GM12878 (cell line): ENCODE results near the gene NBEA. TPM values are rescaled to one million over a fixed set of nuclear protein-coding genes. Genes with fewer than 3 reads are reported as not detected.

ENCODE experiments used
- ATAC-seq: fragments of 200-7000 bp; cut with Tn5 transposase; 3 replicates; pipeline ENCODE4 v1.9.1; 2020; ENCODE audit warnings: mild to moderate bottlenecking, moderate library complexity
- BruUV-seq: library from RNA; stranded (reverse); fragments of 400-500 nt; replicated peaks from 2 replicates; lab custom pipeline; 2021; lab: Mats Ljungman, UMichigan
- CTCF ChIA-PET: fragments of 300-600 bp; sonication (Branson Sonifier 250); formaldehyde crosslinking; extraction: SDS; loops from one replicate; lab custom pipeline; 2021; ENCODE audit warnings: inconsistent platforms; lab: Yijun Ruan, JAX
- POLR2A ChIA-PET: fragments of 350-600 bp; formaldehyde crosslinking; extraction: SDS; loops from one replicate; lab custom pipeline; 2021; ENCODE audit warnings: inconsistent platforms; lab: Charles Lee
- RAD21 ChIA-PET: fragments of 300-600 bp; sonication (Branson Sonifier 250); formaldehyde crosslinking; loops from one replicate; lab custom pipeline; 2023; ENCODE audit warnings: antibody characterized with exemption; ENCODE audit not compliant: unreplicated experiment; lab: Charles Lee
- SMC1A ChIA-PET: fragments of 300-600 bp; sonication (Branson Sonifier 250); formaldehyde crosslinking; loops from one replicate; lab custom pipeline; 2023; ENCODE audit not compliant: unreplicated experiment, uncharacterized antibody; lab: Charles Lee
- DNase-seq: peaks from one replicate; pipeline ENCODE4 v3.0.0-alpha.2; 2011; ENCODE audit warnings: low read depth, low spot score
- FAIRE-seq: peaks from 3 replicates; lab custom pipeline; 2011; peaks lifted over from hg19 to GRCh38; lab: Jason Lieb, UNC
- H2AFZ ChIP-seq: 2 replicates; pipeline ENCODE4 v1.6.0; 2011; ENCODE audit warnings: low read depth, low read length, control low read depth; ENCODE audit not compliant: control insufficient read depth
- H3K27ac ChIP-seq: 2 replicates; pipeline ENCODE4 v1.5.1; 2011; ENCODE audit warnings: control low read depth; ENCODE audit not compliant: control insufficient read depth, insufficient read depth
- H3K27me3 ChIP-seq, 2 experiments: replicated peaks in 1 of 2; 2 replicates each; pipeline versions ENCODE4 v1.6.0 to v1.6.1; 2011; ENCODE audit warnings: low read length in 1 of 2; ENCODE audit not compliant: control insufficient read depth in 2 of 2, insufficient read depth in 2 of 2
- H3K36me3 ChIP-seq, 2 experiments: 2 replicates each; pipeline ENCODE4 v1.5.1; 2011; ENCODE audit warnings: low read length in 1 of 2; ENCODE audit not compliant: control insufficient read depth in 2 of 2, insufficient read depth in 2 of 2
- H3K4me1 ChIP-seq: 2 replicates; pipeline ENCODE4 v1.6.1; 2011; ENCODE audit warnings: mild to moderate bottlenecking, low read length, moderate library complexity, mixed read lengths; ENCODE audit not compliant: control insufficient read depth, insufficient read depth
- H3K4me2 ChIP-seq: 2 replicates; pipeline ENCODE4 v1.6.0; 2011; ENCODE audit warnings: control low read depth; ENCODE audit not compliant: control insufficient read depth, insufficient read depth
- H3K4me3 ChIP-seq: fragments of 200-600 bp; sonication (generic); 2 replicates; pipeline ENCODE4 v1.5.1; 2016
- H3K79me2 ChIP-seq: 2 replicates; pipeline ENCODE4 v1.6.0; 2011; ENCODE audit warnings: low read length; ENCODE audit not compliant: control insufficient read depth, insufficient read depth
- H3K9ac ChIP-seq: 2 replicates; pipeline ENCODE4 v1.8.0; 2011; ENCODE audit warnings: low read length, control low read depth, mixed read lengths; ENCODE audit not compliant: control insufficient read depth, insufficient read depth
- H3K9me3 ChIP-seq: replicated peaks from 3 replicates; pipeline ENCODE4 v1.5.1; 2011; ENCODE audit warnings: mild to moderate bottlenecking, low read length; ENCODE audit not compliant: control insufficient read depth, insufficient read depth
- H4K20me1 ChIP-seq: 2 replicates; pipeline ENCODE4 v1.6.0; 2011; ENCODE audit not compliant: control insufficient read depth, insufficient read depth
- ATF7 ChIP-seq: fragments of 450-650 bp; IDR thresholded peaks from 2 replicates; pipeline ENCODE4 v1.6.1; 2016; ENCODE audit warnings: low read depth, mild to moderate bottlenecking
- CEBPB ChIP-seq, 2 experiments: fragments of 150-350 bp in 1 of 2; IDR thresholded peaks; 2 replicates each; pipeline ENCODE4 v1.6.1; 2012 to 2014; ENCODE audit warnings: low read depth in 2 of 2, low read length in 2 of 2, borderline replicate concordance in 1 of 2, inconsistent platforms in 1 of 2
- CHD2 ChIP-seq: IDR thresholded peaks from 2 replicates; pipeline ENCODE4 v1.6.1; 2011; ENCODE audit warnings: low read depth, low read length, improper control_type of control experiment, borderline replicate concordance
- CREM ChIP-seq: IDR thresholded peaks from 2 replicates; pipeline ENCODE4 v1.6.1; 2014; ENCODE audit warnings: antibody characterized with exemption, low read depth
- DPF2 ChIP-seq: fragments of 450-650 bp; IDR thresholded peaks from 2 replicates; pipeline ENCODE4 v1.6.1; 2017; ENCODE audit warnings: mild to moderate bottlenecking
- ESRRA ChIP-seq: IDR thresholded peaks from 2 replicates; pipeline ENCODE4 v1.6.1; 2012; ENCODE audit warnings: mild to moderate bottlenecking, low read length, improper control_type of control experiment
- FOS ChIP-seq: IDR thresholded peaks from 3 replicates; pipeline ENCODE4 v1.6.1; 2011; ENCODE audit warnings: borderline replicate concordance; ENCODE audit not compliant: insufficient read length; ENCODE audit errors: extremely low read depth
- FOXK2 ChIP-seq: fragments of 450-650 bp; IDR thresholded peaks from 2 replicates; pipeline ENCODE4 v1.6.1; 2017; ENCODE audit warnings: mild to moderate bottlenecking, moderate library complexity
- HDGF ChIP-seq: fragments of 450-650 bp; IDR thresholded peaks from 2 replicates; pipeline ENCODE4 v1.6.1; 2016; ENCODE audit warnings: antibody characterized with exemption
- IKZF2 ChIP-seq, 2 experiments: fragments of 450-650 bp; IDR thresholded peaks; 2 replicates each; pipeline ENCODE4 v1.6.1; 2017; ENCODE audit warnings: mild to moderate bottlenecking in 2 of 2, moderate library complexity in 2 of 2
- KDM1A ChIP-seq: fragments of 200-600 bp; sonication (generic); IDR thresholded peaks from 2 replicates; pipeline ENCODE4 v1.6.1; 2016; ENCODE audit warnings: borderline replicate concordance
- KLF5 ChIP-seq: fragments of 450-650 bp; IDR thresholded peaks from 2 replicates; pipeline ENCODE4 v1.6.1; 2014; ENCODE audit warnings: mild to moderate bottlenecking; ENCODE audit not compliant: partially characterized antibody
- NFYB ChIP-seq: IDR thresholded peaks from 2 replicates; pipeline ENCODE4 v1.6.1; 2011; ENCODE audit warnings: low read depth, mild to moderate bottlenecking, low read length, improper control_type of control experiment, moderate library complexity; ENCODE audit not compliant: insufficient read depth
- PAX5 ChIP-seq: IDR thresholded peaks from 2 replicates; pipeline ENCODE4 v1.6.1; 2011; ENCODE audit warnings: low read depth, low read length, borderline replicate concordance
- RUNX3 ChIP-seq: IDR thresholded peaks from 2 replicates; pipeline ENCODE4 v1.6.1; 2012; ENCODE audit warnings: low read length, inconsistent platforms
- SMAD1 ChIP-seq: fragments of 450-650 bp; IDR thresholded peaks from 2 replicates; pipeline ENCODE4 v1.6.1; 2018; ENCODE audit warnings: mild to moderate bottlenecking, low read depth; ENCODE audit not compliant: partially characterized antibody
- SMAD5 ChIP-seq: IDR thresholded peaks from 2 replicates; pipeline ENCODE4 v1.6.1; 2016; ENCODE audit warnings: antibody characterized with exemption, low read depth
- SREBF2 ChIP-seq: IDR thresholded peaks from 2 replicates; pipeline ENCODE4 v1.6.1; 2012; ENCODE audit warnings: mild to moderate bottlenecking, low read length
- YY1 ChIP-seq: IDR thresholded peaks from 2 replicates; pipeline ENCODE4 v1.6.1; 2011; ENCODE audit warnings: low read depth, mild to moderate bottlenecking, low read length
- ZNF274 ChIP-seq: IDR thresholded peaks from one replicate; pipeline ENCODE4 v1.8.0; 2011; ENCODE audit not compliant: insufficient read length, insufficient read depth
- WGBS: methylation state at CpG from one replicate; pipeline ENCODE4 v1.1.6; 2016; ENCODE audit warnings: low lambda C conversion rate; ENCODE audit not compliant: insufficient replicate concordance, insufficient coverage; ENCODE audit errors: missing lambda C conversion rate; 5-methylcytosine and 5-hydroxymethylcytosine counted together
- in situ Hi-C: fragments of 300-500 bp; cut with MboI; formaldehyde crosslinking; loops from 9 replicates; pipeline ENCODE4 v1.14.3; 2018; ENCODE audit warnings: mixed read lengths
- intact Hi-C: fragments of 100-400 bp; cut with micrococcal nuclease; formaldehyde crosslinking; loops from one replicate; pipeline ENCODE4 v1.14.2; 2022; ENCODE audit not compliant: unreplicated experiment
- polyA plus RNA-seq, 11 experiments: library from polyadenylated mRNA; depleted of rRNA in 4 of 11; unstranded in 6 of 11; stranded (reverse) in 5 of 11; fragments of >200 nt; fragmentation: Nextera tagmentation in 4 of 11; fragmentation: Illumina TruSeq in 1 of 11; extraction: Ambion mirVana in 4 of 11; extraction: Trizol in 1 of 11; gene quantifications; 1 replicate in 1 of 11; 2 replicates in 10 of 11; pipeline versions ENCODE4 v1.2.1 to v1.2.3, GENCODE V29; 2011 to 2016; ENCODE audit warnings: inconsistent platforms in 2 of 11, missing spikeins in 2 of 11, low read depth in 1 of 11
- total RNA-seq, 4 experiments: library from RNA; depleted of rRNA in 3 of 4; stranded (reverse); fragments of >200 nt in 3 of 4; fragmentation: Illumina TruSeq in 1 of 4; extraction: Trizol in 1 of 4; gene quantifications; 2 replicates each; pipeline versions ENCODE4 v1.2.1 to v1.2.3, GENCODE V29; 2013 to 2021
- TF ChIP-seq, protein P1 (sequence below): fragments of 450-650 bp; IDR thresholded peaks from 2 replicates; pipeline ENCODE4 v1.6.1; 2017; ENCODE audit warnings: antibody characterized with exemption, mild to moderate bottlenecking, moderate library complexity

Gene NBEA
- total and polyA plus RNA-seq, 10 of the 15 experiments (the other 5 are each of a cell fraction or from before 2014, with no cell fraction given) = 0.23 to 3.6 (median 0.55) TPM

DNA sequence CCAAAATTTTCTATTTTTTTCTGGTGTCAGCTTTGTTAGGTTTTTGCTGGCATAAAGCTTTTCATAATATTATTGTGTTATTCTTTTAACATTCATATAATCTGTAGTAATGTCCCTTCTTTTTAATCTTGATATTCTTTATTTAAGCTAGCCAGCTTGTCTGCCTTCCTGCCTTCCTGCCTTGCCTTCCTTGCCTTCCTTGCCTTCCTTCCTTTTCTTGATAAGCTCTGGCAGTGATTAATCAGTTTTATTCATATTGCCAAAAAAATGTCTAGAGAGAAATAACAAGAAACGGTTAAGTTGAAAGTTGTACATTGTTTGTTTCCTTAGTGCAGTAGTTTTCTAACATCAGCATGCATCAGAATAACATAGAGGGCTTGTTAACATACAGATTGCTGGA is 277.0 kb downstream of the NBEA start (continued):
- no peak for TF ChIP-seq ESRRA
- TF ChIP-seq YY1 = no peak
- TF ChIP-seq CHD2 = no peak
- TF ChIP-seq, protein P1, sequence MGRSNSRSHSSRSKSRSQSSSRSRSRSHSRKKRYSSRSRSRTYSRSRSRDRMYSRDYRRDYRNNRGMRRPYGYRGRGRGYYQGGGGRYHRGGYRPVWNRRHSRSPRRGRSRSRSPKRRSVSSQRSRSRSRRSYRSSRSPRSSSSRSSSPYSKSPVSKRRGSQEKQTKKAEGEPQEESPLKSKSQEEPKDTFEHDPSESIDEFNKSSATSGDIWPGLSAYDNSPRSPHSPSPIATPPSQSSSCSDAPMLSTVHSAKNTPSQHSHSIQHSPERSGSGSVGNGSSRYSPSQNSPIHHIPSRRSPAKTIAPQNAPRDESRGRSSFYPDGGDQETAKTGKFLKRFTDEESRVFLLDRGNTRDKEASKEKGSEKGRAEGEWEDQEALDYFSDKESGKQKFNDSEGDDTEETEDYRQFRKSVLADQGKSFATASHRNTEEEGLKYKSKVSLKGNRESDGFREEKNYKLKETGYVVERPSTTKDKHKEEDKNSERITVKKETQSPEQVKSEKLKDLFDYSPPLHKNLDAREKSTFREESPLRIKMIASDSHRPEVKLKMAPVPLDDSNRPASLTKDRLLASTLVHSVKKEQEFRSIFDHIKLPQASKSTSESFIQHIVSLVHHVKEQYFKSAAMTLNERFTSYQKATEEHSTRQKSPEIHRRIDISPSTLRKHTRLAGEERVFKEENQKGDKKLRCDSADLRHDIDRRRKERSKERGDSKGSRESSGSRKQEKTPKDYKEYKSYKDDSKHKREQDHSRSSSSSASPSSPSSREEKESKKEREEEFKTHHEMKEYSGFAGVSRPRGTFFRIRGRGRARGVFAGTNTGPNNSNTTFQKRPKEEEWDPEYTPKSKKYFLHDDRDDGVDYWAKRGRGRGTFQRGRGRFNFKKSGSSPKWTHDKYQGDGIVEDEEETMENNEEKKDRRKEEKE = no peak
- no peak for TF ChIP-seq ATF7

DNA sequence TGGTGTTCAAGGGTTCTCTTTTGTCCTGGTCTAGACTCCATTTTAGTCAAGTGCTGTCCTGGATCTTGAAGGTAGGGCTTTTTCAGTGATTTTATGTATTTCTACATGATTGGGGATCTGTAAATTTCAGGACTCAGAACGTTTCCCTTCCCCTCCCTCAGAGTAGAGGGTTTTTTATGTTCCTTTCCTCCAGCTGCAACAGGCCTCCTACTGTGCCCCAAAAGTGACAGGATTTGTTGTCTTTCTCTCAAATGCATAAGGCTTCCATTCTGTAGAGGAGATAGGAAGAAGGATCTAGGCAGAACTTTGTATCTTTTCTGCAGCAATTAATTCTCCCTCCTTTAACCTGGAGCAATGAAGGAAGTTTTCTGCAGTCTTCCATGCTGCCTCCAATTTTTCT is 283.1 kb downstream of the NBEA start:
- H2AFZ ChIP-seq = no peak overlapping the region
- SMC1A ChIA-PET = interaction anchor here (1.1 kb wide), 1 partner anchor 25 kb away, joined by 4 read pairs; no protein-coding TSS in a partner anchor
- H3K9ac ChIP-seq = no peak overlapping the region
- no peaks in the 10 kb centered on the region for H3K4me1 ChIP-seq
- ATAC-seq (no peak), DNase-seq (no peak)
- no peaks in the 10 kb centered on the region for H4K20me1 ChIP-seq
- no peak overlapping the region for H3K4me3 ChIP-seq
- intact Hi-C loops = no loop called here
- TF ChIP-seq FOS (no peak), IKZF2 (IDR thresholded peaks at IDR 0.05) (no peak), DPF2 (no peak), SREBF2 (no peak), PAX5 (no peak), HDGF (no peak), CEBPB (IDR thresholded peaks at IDR 0.05; ENCODE audit: borderline replicate concordance in 1 of 2, low read depth in 2 of 2, low read length in 2 of 2) (no peak), RUNX3 (no peak), FOXK2 (no peak), NFYB (no peak), CREM (no peak), KDM1A (no peak), SMAD5 (no peak), KLF5 (no peak), SMAD1 (no peak), ZNF274 (no peak)
- TF ChIP-seq, all 136 proteins: peak for 0
- in situ Hi-C loops = no loop called here
- POLR2A ChIA-PET = no interaction called here
- Histone ChIP-seq H3K79me2 (no peaks in the 10 kb centered on the region), H3K27ac (no peak overlapping the region), H3K9me3 (no peaks in the 10 kb centered on the region), H3K27me3 (no peaks in the 10 kb centered on the region), H3K4me2 (no peak overlapping the region), H3K36me3 (no peaks in the 10 kb centered on the region)
- BruUV-seq = no TSS peak
- FAIRE-seq = no peak
- CTCF ChIA-PET = no interaction called here
- RAD21 ChIA-PET = no interaction called here
- WGBS = 0% methylated on average over 1 of the region's 1 CpG
